ENCODE data around the gene ESD. TPM values are rescaled to one million over a fixed set of nuclear protein-coding genes. Genes with fewer than 3 reads are reported as not detected.

Gene ESD
- total and polyA plus RNA-seq, 10 of the 15 experiments (the other 5 are each of a cell fraction or from before 2014, with no cell fraction given) = 105 to 387 (median 195) TPM

DNA sequence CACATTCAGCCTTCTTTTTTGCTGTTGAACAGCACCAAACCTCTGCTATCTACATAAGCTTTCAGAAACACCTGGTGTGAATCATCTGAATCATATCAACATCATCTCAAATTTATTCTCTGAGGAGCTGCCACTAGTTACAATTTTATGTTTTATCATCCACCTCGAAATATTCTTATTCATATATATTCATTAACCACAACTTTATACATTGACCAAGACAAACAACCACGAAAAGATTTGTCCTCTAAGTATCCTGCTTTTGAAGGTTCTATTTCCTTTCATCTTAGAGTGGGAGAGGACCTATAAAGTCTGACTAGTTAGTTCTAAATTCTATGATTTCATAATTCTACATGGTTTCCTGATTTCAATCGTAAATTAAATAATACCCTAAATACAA, 18.9 kb downstream of the ESD start:
- H3K9ac ChIP-seq (ENCODE audit: control insufficient read depth, insufficient read depth, low read length) = no peak overlapping the region
- H3K4me2 ChIP-seq (ENCODE audit: control insufficient read depth, insufficient read depth) = no peak overlapping the region
- 97% methylated on average over 3 of the region's 3 CpGs for WGBS (ENCODE audit: insufficient coverage, insufficient replicate concordance, low lambda C conversion rate, missing lambda C conversion rate)
- no peaks in the 10 kb centered on the region for H4K20me1 ChIP-seq (ENCODE audit: control insufficient read depth, insufficient read depth)
- in situ Hi-C loops (cut with MboI) = no loop called here
- no peak overlapping the region for H3K4me3 ChIP-seq
- ChIA-PET SMC1A (ENCODE audit: uncharacterized antibody, unreplicated experiment) (interaction anchor here (0.7 kb wide), 1 partner anchor 707 kb away, joined by 3 read pairs; no protein-coding TSS in a partner anchor), RAD21 (ENCODE audit: unreplicated experiment) (no interaction called here), CTCF (interaction anchor here (2.8 kb wide), 1 partner anchor 13 kb away, joined by 22 read pairs; no protein-coding TSS in a partner anchor), POLR2A (interaction anchor here (0.5 kb wide), 1 partner anchor 284 kb away, joined by 3 read pairs; no protein-coding TSS in a partner anchor)
- DNase-seq (ENCODE audit: low read depth, low spot score) (no peak), ATAC-seq (no peak), FAIRE-seq (no peak)
- no peaks in the 10 kb centered on the region for H3K79me2 ChIP-seq (ENCODE audit: control insufficient read depth, insufficient read depth, low read length)
- H2AFZ ChIP-seq (ENCODE audit: control insufficient read depth, low read depth, low read length) = no peak overlapping the region
- H3K27ac ChIP-seq (ENCODE audit: control insufficient read depth, insufficient read depth) = no peak overlapping the region
- H3K4me1 ChIP-seq (ENCODE audit: control insufficient read depth, insufficient read depth, low read length) = no peaks in the 10 kb centered on the region
- H3K36me3 ChIP-seq (ENCODE audit: control insufficient read depth in 2 of 2, insufficient read depth in 2 of 2, low read length in 1 of 2) = peaks cover 2 to 28% of the 10 kb centered on the region in 2 experiments
- BruUV-seq (replicated peaks) = no TSS peak
- no peaks in the 10 kb centered on the region for H3K9me3 ChIP-seq (replicated peaks; ENCODE audit: control insufficient read depth, insufficient read depth, low read length)
- intact Hi-C loops (cut with micrococcal nuclease; ENCODE audit: unreplicated experiment) = no loop called here
- no peaks in the 10 kb centered on the region for H3K27me3 ChIP-seq (replicated peaks in 1 of 2; ENCODE audit: control insufficient read depth in 2 of 2, insufficient read depth in 2 of 2, low read length in 1 of 2)
- TF ChIP-seq RUNX3 (IDR thresholded peaks at IDR 0.05; ENCODE audit: low read length) (no peak), MAX (IDR thresholded peaks at IDR 0.05; ENCODE audit: low read depth, low read length) (no peak), PRDM15 (CRISPR knock-in tag; IDR thresholded peaks at IDR 0.05) (no peak), JUNB (IDR thresholded peaks at IDR 0.05) (no peak), STAT1 (conservative IDR thresholded peaks at IDR 0.05) (no peak), RELB (IDR thresholded peaks at IDR 0.05; ENCODE audit: low read depth) (no peak), CBX5 (IDR thresholded peaks at IDR 0.05; ENCODE audit: low read depth) (no peak), NFIC (IDR thresholded peaks at IDR 0.05; ENCODE audit: low read depth, low read length) (no peak), RBBP5 (conservative IDR thresholded peaks at IDR 0.05) (no peak), ZSCAN29 (IDR thresholded peaks at IDR 0.05) (no peak)
- TF ChIP-seq, protein P1, sequence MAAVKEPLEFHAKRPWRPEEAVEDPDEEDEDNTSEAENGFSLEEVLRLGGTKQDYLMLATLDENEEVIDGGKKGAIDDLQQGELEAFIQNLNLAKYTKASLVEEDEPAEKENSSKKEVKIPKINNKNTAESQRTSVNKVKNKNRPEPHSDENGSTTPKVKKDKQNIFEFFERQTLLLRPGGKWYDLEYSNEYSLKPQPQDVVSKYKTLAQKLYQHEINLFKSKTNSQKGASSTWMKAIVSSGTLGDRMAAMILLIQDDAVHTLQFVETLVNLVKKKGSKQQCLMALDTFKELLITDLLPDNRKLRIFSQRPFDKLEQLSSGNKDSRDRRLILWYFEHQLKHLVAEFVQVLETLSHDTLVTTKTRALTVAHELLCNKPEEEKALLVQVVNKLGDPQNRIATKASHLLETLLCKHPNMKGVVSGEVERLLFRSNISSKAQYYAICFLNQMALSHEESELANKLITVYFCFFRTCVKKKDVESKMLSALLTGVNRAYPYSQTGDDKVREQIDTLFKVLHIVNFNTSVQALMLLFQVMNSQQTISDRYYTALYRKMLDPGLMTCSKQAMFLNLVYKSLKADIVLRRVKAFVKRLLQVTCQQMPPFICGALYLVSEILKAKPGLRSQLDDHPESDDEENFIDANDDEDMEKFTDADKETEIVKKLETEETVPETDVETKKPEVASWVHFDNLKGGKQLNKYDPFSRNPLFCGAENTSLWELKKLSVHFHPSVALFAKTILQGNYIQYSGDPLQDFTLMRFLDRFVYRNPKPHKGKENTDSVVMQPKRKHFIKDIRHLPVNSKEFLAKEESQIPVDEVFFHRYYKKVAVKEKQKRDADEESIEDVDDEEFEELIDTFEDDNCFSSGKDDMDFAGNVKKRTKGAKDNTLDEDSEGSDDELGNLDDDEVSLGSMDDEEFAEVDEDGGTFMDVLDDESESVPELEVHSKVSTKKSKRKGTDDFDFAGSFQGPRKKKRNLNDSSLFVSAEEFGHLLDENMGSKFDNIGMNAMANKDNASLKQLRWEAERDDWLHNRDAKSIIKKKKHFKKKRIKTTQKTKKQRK (IDR thresholded peaks at IDR 0.05; ENCODE audit: low read depth, low read length) = no peak
- TF ChIP-seq, protein P2, sequence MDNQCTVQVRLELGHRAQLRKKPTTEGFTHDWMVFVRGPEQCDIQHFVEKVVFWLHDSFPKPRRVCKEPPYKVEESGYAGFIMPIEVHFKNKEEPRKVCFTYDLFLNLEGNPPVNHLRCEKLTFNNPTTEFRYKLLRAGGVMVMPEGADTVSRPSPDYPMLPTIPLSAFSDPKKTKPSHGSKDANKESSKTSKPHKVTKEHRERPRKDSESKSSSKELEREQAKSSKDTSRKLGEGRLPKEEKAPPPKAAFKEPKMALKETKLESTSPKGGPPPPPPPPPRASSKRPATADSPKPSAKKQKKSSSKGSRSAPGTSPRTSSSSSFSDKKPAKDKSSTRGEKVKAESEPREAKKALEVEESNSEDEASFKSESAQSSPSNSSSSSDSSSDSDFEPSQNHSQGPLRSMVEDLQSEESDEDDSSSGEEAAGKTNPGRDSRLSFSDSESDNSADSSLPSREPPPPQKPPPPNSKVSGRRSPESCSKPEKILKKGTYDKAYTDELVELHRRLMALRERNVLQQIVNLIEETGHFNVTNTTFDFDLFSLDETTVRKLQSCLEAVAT (IDR thresholded peaks at IDR 0.05) = no peak
- TF ChIP-seq, protein P3, sequence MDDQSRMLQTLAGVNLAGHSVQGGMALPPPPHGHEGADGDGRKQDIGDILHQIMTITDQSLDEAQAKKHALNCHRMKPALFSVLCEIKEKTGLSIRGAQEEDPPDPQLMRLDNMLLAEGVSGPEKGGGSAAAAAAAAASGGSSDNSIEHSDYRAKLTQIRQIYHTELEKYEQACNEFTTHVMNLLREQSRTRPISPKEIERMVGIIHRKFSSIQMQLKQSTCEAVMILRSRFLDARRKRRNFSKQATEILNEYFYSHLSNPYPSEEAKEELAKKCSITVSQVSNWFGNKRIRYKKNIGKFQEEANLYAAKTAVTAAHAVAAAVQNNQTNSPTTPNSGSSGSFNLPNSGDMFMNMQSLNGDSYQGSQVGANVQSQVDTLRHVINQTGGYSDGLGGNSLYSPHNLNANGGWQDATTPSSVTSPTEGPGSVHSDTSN (IDR thresholded peaks at IDR 0.05; ENCODE audit: insufficient replicate concordance, low read depth, low read length) = no peak
